ENCODE results near the gene UIMC1. TPM values are rescaled to one million over a fixed set of nuclear protein-coding genes. Genes with fewer than 3 reads are reported as not detected.

Gene UIMC1
- total RNA-seq, 1 donor from 2014 or later = 34.2 TPM

DNA sequence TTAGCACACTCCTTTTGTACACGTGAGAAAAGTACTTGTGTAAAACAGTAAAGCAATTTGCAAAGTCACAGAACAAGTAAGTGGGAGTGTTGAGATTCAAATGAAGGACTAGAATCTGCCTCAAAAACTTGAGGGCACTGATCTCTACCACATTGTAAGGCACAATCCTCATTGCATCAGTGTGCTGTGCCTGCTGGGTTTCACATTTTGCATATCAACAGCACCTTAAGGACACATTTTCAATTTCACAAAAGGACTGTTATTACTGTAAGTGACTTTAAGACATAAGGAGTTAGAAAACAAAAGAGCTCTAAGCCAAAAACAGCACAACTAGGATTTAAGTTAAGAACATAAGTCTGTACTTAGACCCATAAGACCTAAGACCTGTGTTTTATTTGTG is 62.8 kb downstream of the UIMC1 start:
- Mint-ChIP-seq H3K27me3 (ENCODE audit: low read depth) (no peaks in the 10 kb centered on the region), H3K9me3 (ENCODE audit: low read depth) (no peaks in the 10 kb centered on the region), H3K4me1 (ENCODE audit: low read depth) (peaks cover 7% of the 10 kb centered on the region), H3K4me3 (ENCODE audit: unreplicated experiment) (no peak overlapping the region), H3K27ac (ENCODE audit: unreplicated experiment) (no peak overlapping the region), H3K36me3 (ENCODE audit: low read depth) (peaks cover 22% of the 10 kb centered on the region)
- DNase-seq (ENCODE audit: low spot score) = no peak
- TF ChIP-seq, protein P1, sequence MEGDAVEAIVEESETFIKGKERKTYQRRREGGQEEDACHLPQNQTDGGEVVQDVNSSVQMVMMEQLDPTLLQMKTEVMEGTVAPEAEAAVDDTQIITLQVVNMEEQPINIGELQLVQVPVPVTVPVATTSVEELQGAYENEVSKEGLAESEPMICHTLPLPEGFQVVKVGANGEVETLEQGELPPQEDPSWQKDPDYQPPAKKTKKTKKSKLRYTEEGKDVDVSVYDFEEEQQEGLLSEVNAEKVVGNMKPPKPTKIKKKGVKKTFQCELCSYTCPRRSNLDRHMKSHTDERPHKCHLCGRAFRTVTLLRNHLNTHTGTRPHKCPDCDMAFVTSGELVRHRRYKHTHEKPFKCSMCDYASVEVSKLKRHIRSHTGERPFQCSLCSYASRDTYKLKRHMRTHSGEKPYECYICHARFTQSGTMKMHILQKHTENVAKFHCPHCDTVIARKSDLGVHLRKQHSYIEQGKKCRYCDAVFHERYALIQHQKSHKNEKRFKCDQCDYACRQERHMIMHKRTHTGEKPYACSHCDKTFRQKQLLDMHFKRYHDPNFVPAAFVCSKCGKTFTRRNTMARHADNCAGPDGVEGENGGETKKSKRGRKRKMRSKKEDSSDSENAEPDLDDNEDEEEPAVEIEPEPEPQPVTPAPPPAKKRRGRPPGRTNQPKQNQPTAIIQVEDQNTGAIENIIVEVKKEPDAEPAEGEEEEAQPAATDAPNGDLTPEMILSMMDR (IDR thresholded peaks at IDR 0.05) = no peak

DNA sequence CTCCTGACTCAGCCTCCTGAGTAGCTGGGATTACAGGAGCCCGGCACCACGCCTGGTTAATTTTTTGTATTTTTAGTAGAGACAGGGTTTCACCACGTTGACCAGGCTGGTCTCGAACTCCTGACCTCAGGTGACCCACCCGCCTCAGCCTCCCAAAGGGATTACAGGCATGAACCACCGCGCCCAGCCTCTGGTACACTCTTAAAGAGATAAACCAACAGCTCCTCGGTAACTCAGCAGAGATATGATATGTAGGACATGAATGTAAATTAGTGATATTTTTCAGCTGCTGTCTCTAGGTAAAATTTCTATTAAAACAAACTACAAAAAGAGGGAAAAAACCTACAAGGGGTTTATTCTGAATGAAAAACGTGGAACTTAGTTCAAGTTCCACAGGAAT is 64.6 kb downstream of the UIMC1 start:
- H3K27me3 Mint-ChIP-seq (ENCODE audit: low read depth) = no peaks in the 10 kb centered on the region
- TF ChIP-seq, protein P1 (IDR thresholded peaks at IDR 0.05) = no peak

DNA sequence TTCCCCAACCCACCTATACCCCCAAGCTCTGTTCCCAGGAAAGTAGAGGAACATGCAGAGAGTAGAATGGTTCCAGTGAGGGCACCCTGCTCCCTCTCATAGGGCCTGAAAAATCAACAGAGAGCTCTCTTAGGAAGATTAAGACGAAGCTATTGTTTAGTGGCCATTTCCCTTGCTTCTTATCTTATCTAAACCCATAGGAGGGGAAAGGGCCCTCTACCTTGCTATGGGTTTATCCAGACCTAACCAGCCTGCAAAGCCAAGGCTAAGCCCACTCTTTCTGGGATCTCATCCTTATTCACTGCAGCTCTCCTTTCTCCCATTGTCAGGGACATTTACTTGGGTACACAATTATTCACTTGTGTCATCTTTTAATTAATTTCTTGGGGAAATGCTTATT is 68.1 kb downstream of the UIMC1 start:
- peaks cover 13% of the 10 kb centered on the region for H3K36me3 Mint-ChIP-seq (ENCODE audit: low read depth)
- H3K27me3 Mint-ChIP-seq (ENCODE audit: low read depth) = no peaks in the 10 kb centered on the region
- H3K4me3 Mint-ChIP-seq (ENCODE audit: unreplicated experiment) = no peak overlapping the region
- no peaks in the 10 kb centered on the region for H3K9me3 Mint-ChIP-seq (ENCODE audit: low read depth)
- TF ChIP-seq, protein P1 (IDR thresholded peaks at IDR 0.05) = no peak
- no peak for DNase-seq (ENCODE audit: low spot score)
- H3K4me1 Mint-ChIP-seq (ENCODE audit: low read depth) = peaks cover 17% of the 10 kb centered on the region
- no peak overlapping the region for H3K27ac Mint-ChIP-seq (ENCODE audit: unreplicated experiment)

More for the DNA sequence above, 64.6 kb downstream of the UIMC1 start:
- DNase-seq (ENCODE audit: low spot score) = no peak
- Mint-ChIP-seq H3K9me3 (ENCODE audit: low read depth) (no peaks in the 10 kb centered on the region), H3K36me3 (ENCODE audit: low read depth) (peaks cover 20% of the 10 kb centered on the region), H3K4me3 (ENCODE audit: unreplicated experiment) (no peak overlapping the region), H3K4me1 (ENCODE audit: low read depth) (peaks cover 3% of the 10 kb centered on the region), H3K27ac (ENCODE audit: unreplicated experiment) (no peak overlapping the region)

DNA sequence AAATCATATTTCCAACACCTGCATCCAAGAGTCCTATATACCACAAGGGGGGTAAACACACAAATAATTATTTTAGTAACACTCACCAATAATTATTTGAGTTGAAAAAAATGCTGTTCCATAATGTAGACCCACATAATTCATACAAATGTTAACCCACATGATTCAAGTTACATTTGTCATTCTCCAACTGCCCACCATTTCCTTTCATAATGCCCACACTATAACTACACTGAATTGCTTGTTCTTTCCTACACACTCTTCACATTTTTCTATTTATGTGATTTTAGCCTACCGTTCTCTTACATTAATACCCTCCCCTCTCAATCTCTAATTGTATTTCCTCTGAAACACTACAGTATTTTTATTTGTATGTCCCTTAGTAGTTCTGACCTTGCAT is 71.6 kb downstream of the UIMC1 start:
- TF ChIP-seq, protein P1 (IDR thresholded peaks at IDR 0.05) = no peak
- Mint-ChIP-seq H3K36me3 (ENCODE audit: low read depth) (peaks cover 12% of the 10 kb centered on the region), H3K9me3 (ENCODE audit: low read depth) (no peaks in the 10 kb centered on the region), H3K27ac (ENCODE audit: unreplicated experiment) (no peak overlapping the region), H3K4me1 (ENCODE audit: low read depth) (peaks cover 14% of the 10 kb centered on the region), H3K27me3 (ENCODE audit: low read depth) (no peaks in the 10 kb centered on the region), H3K4me3 (ENCODE audit: unreplicated experiment) (no peak overlapping the region)
- DNase-seq (ENCODE audit: low spot score) = no peak

DNA sequence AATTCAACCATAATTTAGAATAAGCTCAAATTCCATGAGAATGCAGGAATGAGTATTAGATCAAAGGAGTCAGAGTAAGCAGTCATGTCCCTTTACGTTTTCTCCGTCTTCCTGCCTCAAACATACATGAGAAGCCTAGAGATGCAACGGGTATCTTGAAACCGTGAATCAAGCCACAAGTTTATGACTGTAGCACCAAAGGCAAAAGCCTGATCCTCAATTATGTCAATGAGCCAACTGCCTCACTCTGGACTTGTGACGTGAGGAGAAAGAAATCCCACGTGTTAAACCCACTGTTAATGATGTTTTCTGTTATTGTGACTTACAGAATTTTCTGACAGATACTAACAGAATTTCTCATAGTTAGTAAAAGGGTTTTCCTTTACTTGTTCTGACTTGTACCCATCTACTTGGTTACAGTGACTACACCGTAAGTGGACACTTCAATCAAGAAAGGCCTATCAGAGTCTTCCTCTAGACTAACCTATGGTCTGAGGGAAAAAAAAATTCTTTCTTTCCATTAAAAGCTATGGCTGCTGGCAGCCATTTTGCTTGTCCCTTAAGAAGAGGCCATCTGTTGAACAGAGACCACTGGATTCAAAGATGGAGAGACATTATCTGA is 72.2 kb downstream of the UIMC1 start:
- no peaks in the 10 kb centered on the region for H3K9me3 Mint-ChIP-seq (ENCODE audit: low read depth)
- peaks cover 14% of the 10 kb centered on the region for H3K4me1 Mint-ChIP-seq (ENCODE audit: low read depth)
- DNase-seq (ENCODE audit: low spot score) = no peak
- no peak overlapping the region for H3K4me3 Mint-ChIP-seq (ENCODE audit: unreplicated experiment)
- no peaks in the 10 kb centered on the region for H3K27me3 Mint-ChIP-seq (ENCODE audit: low read depth)
- no peak overlapping the region for H3K27ac Mint-ChIP-seq (ENCODE audit: unreplicated experiment)
- TF ChIP-seq, protein P1 (IDR thresholded peaks at IDR 0.05) = no peak
- peaks cover 14% of the 10 kb centered on the region for H3K36me3 Mint-ChIP-seq (ENCODE audit: low read depth)

All from chondrocyte (in vitro differentiated cells).